IMR-90 (cell line): ENCODE results near the gene SLC25A41. TPM values are rescaled to one million over a fixed set of nuclear protein-coding genes. Genes with fewer than 3 reads are reported as not detected.

Source experiments
- ATAC-seq: fragments of 200-7000 bp; cut with Tn5 transposase; 2 replicates; pipeline ENCODE4 v1.9.1; 2020; ENCODE audit warnings: low read depth, mild to moderate bottlenecking, moderate library complexity
- BruUV-seq: library from RNA; stranded (reverse); fragments of 400-500 nt; replicated peaks from 2 replicates; lab custom pipeline; 2021; lab: Mats Ljungman, UMichigan
- CTCF ChIA-PET: fragments of 300-600 bp; formaldehyde crosslinking; extraction: SDS; loops from one replicate; lab custom pipeline; 2021; ENCODE audit warnings: antibody characterized with exemption; lab: Yijun Ruan, JAX
- POLR2A ChIA-PET: fragments of 300-600 bp; sonication (Branson Sonifier 250); formaldehyde crosslinking; loops from one replicate; lab custom pipeline; 2022; ENCODE audit warnings: antibody characterized with exemption; ENCODE audit not compliant: unreplicated experiment; lab: Charles Lee
- DNase-seq: peaks from one replicate; pipeline ENCODE4 v3.0.0; 2013
- H2AFZ ChIP-seq: replicated peaks from 2 replicates; pipeline ENCODE3; 2013; ENCODE audit warnings: low read length, mild to moderate bottlenecking; ENCODE audit not compliant: poor library complexity
- H2AK5ac ChIP-seq: 2 replicates; pipeline ENCODE4 v1.6.1; 2013; ENCODE audit warnings: low read depth, low read length, inconsistent platforms
- H2AK9ac ChIP-seq: replicated peaks from 2 replicates; pipeline ENCODE3; 2013; ENCODE audit warnings: mild to moderate bottlenecking, low read depth, low read length, moderate library complexity; ENCODE audit not compliant: poor library complexity
- H2BK120ac ChIP-seq: 2 replicates; pipeline ENCODE4 v1.6.1; 2013; ENCODE audit warnings: low read depth, low read length, inconsistent platforms
- H2BK15ac ChIP-seq: 3 replicates; pipeline ENCODE4 v1.6.1; 2013; ENCODE audit warnings: low read depth, low read length, inconsistent platforms
- H2BK20ac ChIP-seq: 2 replicates; pipeline ENCODE4 v1.6.1; 2013; ENCODE audit warnings: low read depth, mild to moderate bottlenecking, inconsistent platforms, low read length, moderate library complexity
- H2BK5ac ChIP-seq: 2 replicates; pipeline ENCODE4 v1.6.1; 2013; ENCODE audit warnings: mild to moderate bottlenecking, low read depth, low read length, inconsistent platforms; ENCODE audit not compliant: poor library complexity, severe bottlenecking
- H3K14ac ChIP-seq: replicated peaks from 2 replicates; pipeline ENCODE4 v1.6.1; 2013; ENCODE audit warnings: low read depth, low read length, inconsistent platforms
- H3K18ac ChIP-seq: 2 replicates; pipeline ENCODE4 v1.6.1; 2013; ENCODE audit warnings: low read depth, low read length, control low read depth
- H3K23ac ChIP-seq: 2 replicates; pipeline ENCODE4 v1.6.1; 2013; ENCODE audit warnings: low read depth, low read length, inconsistent platforms
- H3K27ac ChIP-seq: 2 replicates; pipeline ENCODE4 v1.5.1; 2013; ENCODE audit warnings: mild to moderate bottlenecking, control low read depth, low read length; ENCODE audit not compliant: insufficient read depth
- H3K27me3 ChIP-seq: 2 replicates; pipeline ENCODE4 v1.6.1; 2013; ENCODE audit warnings: low read length; ENCODE audit not compliant: control insufficient read depth, insufficient read depth
- H3K36me3 ChIP-seq: 2 replicates; pipeline ENCODE4 v1.6.1; 2013; ENCODE audit warnings: low read length, mixed read lengths; ENCODE audit not compliant: control insufficient read depth, insufficient read depth
- H3K4ac ChIP-seq: 2 replicates; pipeline ENCODE4 v1.6.1; 2013; ENCODE audit warnings: low read depth, low read length, inconsistent platforms
- H3K4me1 ChIP-seq: 2 replicates; pipeline ENCODE4 v1.6.1; 2013; ENCODE audit warnings: low read length, mixed read lengths; ENCODE audit not compliant: control insufficient read depth, insufficient read depth
- H3K4me2 ChIP-seq: 2 replicates; pipeline ENCODE4 v1.6.1; 2013; ENCODE audit warnings: low read depth, mild to moderate bottlenecking, control low read depth, low read length, moderate library complexity
- H3K4me3 ChIP-seq: 2 replicates; pipeline ENCODE4 v1.5.1; 2013; ENCODE audit warnings: low read depth, mild to moderate bottlenecking, control low read depth, low read length, moderate library complexity; ENCODE audit not compliant: insufficient read depth
- H3K56ac ChIP-seq: 2 replicates; pipeline ENCODE4 v1.6.1; 2013; ENCODE audit warnings: low read length, inconsistent platforms; ENCODE audit not compliant: insufficient read depth; ENCODE audit errors: extremely low read depth
- H3K79me1 ChIP-seq, 2 experiments: 2 replicates each; pipeline ENCODE4 v1.6.1; 2013; ENCODE audit warnings: low read length in 2 of 2, inconsistent platforms in 1 of 2, low read depth in 1 of 2
- H3K9ac ChIP-seq: 2 replicates; pipeline ENCODE4 v1.6.1; 2013; ENCODE audit warnings: low read depth, low read length, control low read depth
- H3K9me1 ChIP-seq: 2 replicates; pipeline ENCODE4 v1.6.1; 2013; ENCODE audit warnings: low read length, inconsistent platforms; ENCODE audit not compliant: insufficient read depth
- H3K9me3 ChIP-seq: 2 replicates; pipeline ENCODE4 v1.6.1; 2013; ENCODE audit warnings: low read length; ENCODE audit not compliant: control insufficient read depth, insufficient read depth
- H4K20me1 ChIP-seq: 2 replicates; pipeline ENCODE4 v1.6.1; 2013; ENCODE audit warnings: low read length, inconsistent platforms; ENCODE audit not compliant: insufficient read depth
- H4K5ac ChIP-seq: 2 replicates; pipeline ENCODE4 v1.6.1; 2013; ENCODE audit warnings: mild to moderate bottlenecking, low read depth, low read length, control low read depth
- H4K8ac ChIP-seq, 2 experiments: 2 replicates each; pipeline ENCODE4 v1.6.1; 2013; ENCODE audit warnings: low read depth in 2 of 2, low read length in 2 of 2, control low read depth in 1 of 2, inconsistent platforms in 1 of 2
- H4K91ac ChIP-seq: 2 replicates; pipeline ENCODE4 v1.6.1; 2013; ENCODE audit warnings: low read depth, low read length, inconsistent platforms; ENCODE audit not compliant: insufficient read depth
- CTCF ChIP-seq: conservative IDR thresholded peaks from 2 replicates; pipeline ENCODE4 v1.5.1; 2012; ENCODE audit warnings: mild to moderate bottlenecking, low read depth, low read length, improper control_type of control experiment
- FOS ChIP-seq: fragments of 150-350 bp; IDR thresholded peaks from 2 replicates; pipeline ENCODE4 v1.6.1; 2016; ENCODE audit warnings: low read depth, low read length
- MAZ ChIP-seq: IDR thresholded peaks from 2 replicates; pipeline ENCODE4 v1.6.1; 2012; ENCODE audit warnings: low read depth, mild to moderate bottlenecking, low read length, improper control_type of control experiment, moderate library complexity, borderline replicate concordance
- NFE2L2 ChIP-seq: fragments of 150-350 bp; IDR thresholded peaks from 2 replicates; pipeline ENCODE4 v1.6.1; 2016; ENCODE audit warnings: low read depth, mild to moderate bottlenecking, low read length
- RCOR1 ChIP-seq: IDR thresholded peaks from 2 replicates; pipeline ENCODE4 v1.6.1; 2012; ENCODE audit warnings: mild to moderate bottlenecking, low read length, improper control_type of control experiment; ENCODE audit not compliant: insufficient replicate concordance
- SMC3 ChIP-seq: fragments of 150-350 bp; IDR thresholded peaks from 2 replicates; pipeline ENCODE4 v1.6.1; 2016; ENCODE audit warnings: low read depth, mild to moderate bottlenecking, antibody characterized with exemption, low read length, moderate library complexity
- WGBS, 2 experiments: methylation state at CpG; one replicate each; pipeline versions ENCODE4 v1.1.5 to v1.1.7; 2013; ENCODE audit warnings: missing lambda C conversion rate in 2 of 2; ENCODE audit not compliant: insufficient read length in 1 of 2; ENCODE audit errors: extremely low coverage in 2 of 2; 5-methylcytosine and 5-hydroxymethylcytosine counted together
- dilution Hi-C: fragments of 300-500 bp; cut with HindIII; formaldehyde crosslinking; loops from one replicate; pipeline ENCODE4 v1.14.3; 2018; ENCODE audit warnings: low sequenced_read_pairs; ENCODE audit not compliant: unreplicated experiment
- in situ Hi-C: fragments of 300-500 bp; cut with MboI; formaldehyde crosslinking; loops from 3 replicates; pipeline ENCODE4 v1.14.3; 2019; ENCODE audit warnings: low sequenced_read_pairs, inconsistent platforms, mixed read lengths
- intact Hi-C: fragments of 100-400 bp; cut with micrococcal nuclease; formaldehyde crosslinking; loops from 2 replicates; pipeline ENCODE4 v1.10.0; 2022
- polyA plus RNA-seq, 3 experiments: library from polyadenylated mRNA; depleted of rRNA; stranded (reverse); fragments of >200 nt; gene quantifications; 2 replicates each; pipeline ENCODE4 v1.2.3, GENCODE V29; 2012; ENCODE audit warnings: low replicate concordance in 1 of 3
- total RNA-seq: library from RNA; depleted of rRNA; stranded (reverse); fragments of >200 nt; gene quantifications from 2 replicates; pipeline ENCODE4 v1.2.3, GENCODE V29; 2012

Gene SLC25A41
- total and polyA plus RNA-seq, 2 of the 4 experiments (the other 2 are of a cell fraction), result not detected

- H3K23ac ChIP-seq, result no peak overlapping the region
- no peak for DNase-seq
- H4K20me1 ChIP-seq, result no peaks in the 10 kb centered on the region
- no peak overlapping the region for H3K14ac ChIP-seq
- no peak overlapping the region for H2AK9ac ChIP-seq
- no peaks in the 10 kb centered on the region for H3K4me1 ChIP-seq
- no peak overlapping the region for H2AFZ ChIP-seq
- dilution Hi-C loops (no loop called here), intact Hi-C loops (no loop called here), in situ Hi-C loops (no loop called here)
- H2BK5ac ChIP-seq, result no peak overlapping the region
- ChIA-PET POLR2A (no interaction called here), CTCF (no interaction called here)
- H3K4me2 ChIP-seq, result no peak overlapping the region
- no peak overlapping the region for H3K4me3 ChIP-seq
- BruUV-seq, result no TSS peak
- no peak overlapping the region for H2BK20ac ChIP-seq
- H2BK120ac ChIP-seq, result no peak overlapping the region
- no peaks in the 10 kb centered on the region for H3K79me1 ChIP-seq
- H4K91ac ChIP-seq, result no peak overlapping the region
- no peak for ATAC-seq
- H3K9me3 ChIP-seq, result no peaks in the 10 kb centered on the region
- no peak overlapping the region for H3K56ac ChIP-seq
- H3K9ac ChIP-seq, result no peak overlapping the region
- 83% methylated on average over 2 of the region's 8 CpGs; no CpG with 5 or more reads in 1 of the 2 experiments for WGBS, 2 experiments
- H2BK15ac ChIP-seq, result no peak overlapping the region
- no peaks in the 10 kb centered on the region for H3K36me3 ChIP-seq
- no peak overlapping the region for H3K27ac ChIP-seq
- H4K8ac ChIP-seq, result no peak overlapping the region
- peaks cover 1% of the 10 kb centered on the region; the same call in 1 of the 2 replicates for H3K27me3 ChIP-seq
- H3K4ac ChIP-seq, result no peak overlapping the region
- no peak for TF ChIP-seq MAZ
- TF ChIP-seq NFE2L2, result no peak
- TF ChIP-seq SMC3, result no peak
- TF ChIP-seq CTCF, result no peak
- TF ChIP-seq RCOR1, result no peak
- TF ChIP-seq FOS, result no peak
- no peak overlapping the region for H3K18ac ChIP-seq
- no peak overlapping the region for H2AK5ac ChIP-seq
- H3K9me1 ChIP-seq, result no peaks in the 10 kb centered on the region
- no peak overlapping the region for H4K5ac ChIP-seq
These were observed 48.8 kb upstream of the SLC25A41 start for GRCh38 chr19:6482343-6482686.
